GM19193 (cell line): Measurements from ENCODE around the gene ZDHHC14.

ENCODE experiments used
- POLR2A ChIP-seq: IDR thresholded peaks from 4 replicates; pipeline ENCODE4 v1.6.1; 2011; ENCODE audit not compliant: insufficient read depth, insufficient read length; ENCODE audit errors: extremely low read depth

Gene ZDHHC14

GRCh38 chr6:157556144-157556645, 175.2 kb downstream of the ZDHHC14 start:
- no peak for TF ChIP-seq POLR2A

GRCh38 chr6:157556671-157557430, 175.9 kb downstream of the ZDHHC14 start:
- no peak for TF ChIP-seq POLR2A

- TF ChIP-seq POLR2A = no peak
Measured at GRCh38 chr6:157557559-157557958, 176.6 kb downstream of the ZDHHC14 start.

GRCh38 chr6:157558049-157558448, 177.1 kb downstream of the ZDHHC14 start:
- TF ChIP-seq POLR2A = no peak

- TF ChIP-seq POLR2A = no peak
Measured at GRCh38 chr6:157558487-157559200, 177.7 kb downstream of the ZDHHC14 start.

- no peak for TF ChIP-seq POLR2A
Measured at GRCh38 chr6:157559201-157559756, 178.3 kb downstream of the ZDHHC14 start.

- no peak for TF ChIP-seq POLR2A
Measured at GRCh38 chr6:157560691-157561413, 179.9 kb downstream of the ZDHHC14 start.

- TF ChIP-seq POLR2A = no peak
Measured at GRCh38 chr6:157561414-157561790, 180.4 kb downstream of the ZDHHC14 start.

GRCh38 chr6:157561929-157562810, 181.2 kb downstream of the ZDHHC14 start:
- no peak for TF ChIP-seq POLR2A

GRCh38 chr6:157562997-157563396, 182.0 kb downstream of the ZDHHC14 start:
- no peak for TF ChIP-seq POLR2A

GRCh38 chr6:157563611-157564284, 182.8 kb downstream of the ZDHHC14 start:
- TF ChIP-seq POLR2A = no peak

GRCh38 chr6:157568702-157569101, 187.7 kb downstream of the ZDHHC14 start:
- no peak for TF ChIP-seq POLR2A

GRCh38 chr6:157569543-157569942, 188.6 kb downstream of the ZDHHC14 start:
- TF ChIP-seq POLR2A = no peak
